ENCODE measurements around the gene PCDHB4.
"Not testable (repeated sequence)": the region's sequence is repeated elsewhere in the genome, so short reads cannot be mapped to it uniquely, and the experiment has no call there.

The PCDHB4 gene

GRCh38 chr5:141150224-141150992, 28.8 kb downstream of the PCDHB4 start:
- no peak for DNase-seq (ENCODE audit: low spot score)

GRCh38 chr5:141150993-141151325, 29.3 kb downstream of the PCDHB4 start:
- no peak for DNase-seq (ENCODE audit: low spot score)

- not testable (repeated sequence) for DNase-seq (ENCODE audit: low spot score)
These were observed 30.0 kb downstream of the PCDHB4 start for GRCh38 chr5:141151632-141152031.

- DNase-seq (ENCODE audit: low spot score), result not testable (repeated sequence)
These were observed 30.5 kb downstream of the PCDHB4 start for GRCh38 chr5:141152096-141152495.

GRCh38 chr5:141155540-141156374, 34.1 kb downstream of the PCDHB4 start:
- no peak for DNase-seq (ENCODE audit: low spot score)

- DNase-seq (ENCODE audit: low spot score), result not testable (repeated sequence)
These were observed 35.7 kb downstream of the PCDHB4 start for GRCh38 chr5:141157356-141157755.

- DNase-seq (ENCODE audit: low spot score), result not testable (repeated sequence)
These were observed 36.3 kb downstream of the PCDHB4 start for GRCh38 chr5:141157901-141158300.

GRCh38 chr5:141172381-141173204, 51.0 kb downstream of the PCDHB4 start, which contains the start of gene PCDHB7:
Gene PCDHB7, plus strand, starts transcription at chr5:141172644. Its CDS starts 192 bp downstream, at chr5:141172836.
- peak; percentile 58 for DNase-seq (ENCODE audit: low spot score)

GRCh38 chr5:141174291-141175104, 52.9 kb downstream of the PCDHB4 start:
- DNase-seq (ENCODE audit: low spot score), result not testable (repeated sequence)

Measured in AG08396 (cell line).